Lung microvascular endothelial cell (primary cell): ENCODE measurements around the gene LRRC3C. TPM values are rescaled to one million over a fixed set of nuclear protein-coding genes. Genes with fewer than 3 reads are reported as not detected.

Source experiments
- DNase-seq, 2 donors: peaks; one replicate each; pipeline versions ENCODE4 v3.0.0 to v3.0.0-alpha.2; 2010; ENCODE audit warnings: low read depth in 2 of 2
- total RNA-seq: library from RNA; depleted of rRNA; stranded (reverse); fragments of >200 nt; gene quantifications from 2 replicates; pipeline ENCODE4 v1.2.1, GENCODE V29; 2014

The LRRC3C gene
- total RNA-seq, 1 donor from 2014 or later: not detected

DNA sequence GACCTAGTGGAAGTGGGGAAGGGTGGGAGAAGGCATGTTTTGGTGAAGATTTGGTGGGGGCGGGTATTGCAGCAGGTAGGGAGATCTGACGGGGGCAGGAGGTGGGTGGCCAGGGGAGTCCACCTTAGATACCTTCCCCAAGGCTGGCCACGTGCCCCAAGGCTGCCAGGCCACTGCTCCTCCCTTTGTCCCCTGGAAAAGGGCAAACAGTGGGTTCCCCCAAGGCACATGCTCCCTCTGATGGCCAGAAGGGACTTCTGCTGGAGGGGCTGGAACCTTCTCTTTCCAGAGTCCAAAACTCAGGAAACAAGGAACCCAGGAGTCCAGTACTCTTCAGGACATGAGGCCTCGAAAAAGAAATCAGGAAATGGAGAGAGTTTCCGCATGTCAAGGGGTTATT lies 46.9 kb downstream of the LRRC3C start:
- DNase-seq: no peak

DNA sequence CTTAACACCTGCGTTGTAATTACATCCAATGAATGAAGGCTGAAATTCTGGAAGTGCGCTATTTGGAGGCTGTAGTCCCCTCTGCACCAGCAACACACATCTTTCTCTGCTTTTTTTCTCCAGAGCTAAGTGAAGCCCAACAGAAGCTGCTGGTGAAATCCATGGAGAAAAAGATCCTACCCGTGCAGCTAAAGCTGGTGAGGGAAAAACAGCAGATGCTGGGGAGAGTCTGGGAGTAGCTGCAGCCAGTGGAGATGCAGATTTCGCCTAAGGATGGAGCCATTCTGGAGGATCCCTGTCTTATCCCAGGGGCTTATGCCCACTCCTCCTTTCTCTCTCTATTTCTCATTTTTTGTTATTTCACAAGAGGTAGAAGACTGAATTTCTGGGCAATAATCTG lies 48.3 kb downstream of the LRRC3C start:
- no peak for DNase-seq

DNA sequence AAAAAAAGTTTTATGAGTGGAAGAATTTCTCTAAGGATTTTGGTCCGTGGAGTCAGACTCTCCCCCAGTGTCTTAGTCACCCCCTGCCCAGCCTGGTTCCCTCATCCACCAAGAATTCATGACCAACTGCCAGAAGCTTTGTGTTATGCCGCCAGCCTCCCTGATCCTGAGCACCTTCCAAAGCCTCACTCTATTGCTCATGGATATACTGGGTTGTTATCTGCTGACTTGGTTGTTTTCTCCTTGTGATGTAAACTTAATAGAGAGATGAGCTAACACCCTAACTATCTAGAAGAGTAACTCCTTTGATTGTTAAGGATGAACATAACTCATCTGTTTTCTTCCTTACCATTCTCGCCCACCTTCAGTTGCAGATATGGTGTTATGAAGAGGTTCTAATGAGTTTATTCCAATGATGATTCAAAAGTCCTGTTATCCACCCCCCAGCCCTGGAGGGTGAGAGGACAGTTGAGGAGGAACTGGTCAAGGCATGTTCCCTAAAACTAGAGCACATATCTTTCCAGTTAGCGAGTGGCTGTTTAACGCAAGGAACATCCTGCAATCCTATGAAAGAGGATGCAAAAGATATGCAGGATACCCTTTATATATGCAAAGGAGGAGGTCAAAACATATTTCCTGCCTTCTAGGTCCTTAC lies 51.6 kb downstream of the LRRC3C start:
- no peak for DNase-seq

DNA sequence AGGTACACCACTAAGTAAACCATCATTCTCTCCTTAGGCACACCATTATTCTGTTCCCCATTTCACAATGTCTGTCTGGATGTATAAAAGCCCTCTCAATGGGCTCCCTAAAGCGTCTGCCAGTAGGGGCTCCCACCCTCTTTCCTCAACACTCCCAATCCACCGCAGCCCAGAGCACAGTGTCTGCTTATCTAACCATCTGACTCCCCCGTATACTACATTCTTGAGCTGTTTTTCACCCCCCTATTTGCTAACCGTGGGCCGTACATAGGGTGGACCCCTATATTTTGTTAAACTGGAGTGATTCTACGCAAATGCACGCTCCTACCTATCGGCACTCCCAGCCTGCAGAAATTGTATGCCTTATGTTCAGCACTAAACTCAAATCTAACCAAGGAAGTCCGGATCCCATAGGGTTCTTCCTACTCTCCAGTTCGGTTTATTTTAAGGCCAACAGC lies 52.4 kb downstream of the LRRC3C start:
- DNase-seq: peak in 1 of 2 donors; percentile 30

DNA sequence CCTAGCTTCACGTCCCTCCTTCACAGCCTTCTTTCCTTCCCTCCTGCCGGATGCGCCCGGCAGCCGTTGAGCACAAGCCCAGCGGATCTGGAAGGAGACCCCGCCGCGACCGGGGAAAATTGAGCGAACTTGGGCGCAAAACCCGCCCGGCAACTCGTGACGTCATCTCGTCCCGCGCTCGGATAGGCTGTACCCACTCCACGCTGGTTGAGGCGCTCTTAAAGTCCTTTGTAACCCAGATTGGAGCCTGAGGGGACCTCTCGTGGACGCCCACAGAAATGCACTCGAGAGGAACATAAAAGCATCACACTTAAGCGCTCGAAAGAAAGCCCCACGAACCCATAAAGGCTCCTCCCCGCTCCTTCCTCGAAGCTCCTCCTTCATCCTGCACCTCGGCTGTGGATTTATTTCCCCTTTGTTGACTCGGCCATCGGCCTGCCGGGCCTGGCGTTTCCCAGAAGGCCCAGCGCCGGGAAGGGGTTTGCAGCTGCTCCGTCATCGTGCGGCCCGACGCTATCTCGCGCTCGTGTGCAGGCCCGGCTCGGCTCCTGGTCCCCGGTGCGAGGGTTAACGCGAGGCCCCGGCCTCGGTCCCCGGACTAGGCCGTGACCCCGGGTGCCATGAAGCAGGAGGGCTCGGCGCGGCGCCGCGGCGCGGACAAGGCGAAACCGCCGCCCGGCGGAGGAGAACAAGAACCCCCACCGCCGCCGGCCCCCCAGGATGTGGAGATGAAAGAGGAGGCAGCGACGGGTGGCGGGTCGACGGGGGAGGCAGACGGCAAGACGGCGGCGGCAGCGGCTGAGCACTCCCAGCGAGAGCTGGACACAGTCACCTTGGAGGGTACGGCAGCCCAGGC lies 53.0 kb downstream of the LRRC3C start, which contains the start of gene PSMD3:
PSMD3 (plus strand) TSS at position 457 of the 856 bp plus-strand sequence; CDS start at position 621, 164 bp downstream.
- DNase-seq: peak; percentile 100

DNA sequence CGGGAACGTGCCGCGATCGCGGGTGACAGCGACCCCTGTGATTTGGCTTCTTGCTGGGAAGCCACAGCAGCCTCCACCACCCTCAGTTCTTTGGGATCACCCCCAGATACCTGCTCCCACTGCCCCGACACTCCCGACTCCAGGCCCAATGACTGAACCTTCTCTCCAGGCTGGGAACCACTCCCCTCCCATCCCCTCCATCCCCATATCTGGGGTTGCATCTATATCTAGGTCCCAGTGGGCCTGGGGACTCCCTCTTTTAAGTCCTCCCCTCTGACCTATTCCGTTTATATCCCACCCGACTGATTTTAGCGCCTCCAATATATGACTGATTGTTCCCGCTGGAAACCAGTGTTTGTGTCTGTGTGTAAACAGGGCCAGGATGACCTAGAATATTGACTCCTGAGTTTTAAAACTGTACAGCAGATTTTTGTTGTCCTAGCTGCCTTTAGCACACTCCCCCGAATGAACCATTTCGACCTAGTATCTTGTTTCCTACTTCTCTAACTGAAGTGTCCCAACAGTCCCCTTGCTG lies 53.7 kb downstream of the LRRC3C start:
- peak in 1 of 2 donors; percentile 39 for DNase-seq

DNA sequence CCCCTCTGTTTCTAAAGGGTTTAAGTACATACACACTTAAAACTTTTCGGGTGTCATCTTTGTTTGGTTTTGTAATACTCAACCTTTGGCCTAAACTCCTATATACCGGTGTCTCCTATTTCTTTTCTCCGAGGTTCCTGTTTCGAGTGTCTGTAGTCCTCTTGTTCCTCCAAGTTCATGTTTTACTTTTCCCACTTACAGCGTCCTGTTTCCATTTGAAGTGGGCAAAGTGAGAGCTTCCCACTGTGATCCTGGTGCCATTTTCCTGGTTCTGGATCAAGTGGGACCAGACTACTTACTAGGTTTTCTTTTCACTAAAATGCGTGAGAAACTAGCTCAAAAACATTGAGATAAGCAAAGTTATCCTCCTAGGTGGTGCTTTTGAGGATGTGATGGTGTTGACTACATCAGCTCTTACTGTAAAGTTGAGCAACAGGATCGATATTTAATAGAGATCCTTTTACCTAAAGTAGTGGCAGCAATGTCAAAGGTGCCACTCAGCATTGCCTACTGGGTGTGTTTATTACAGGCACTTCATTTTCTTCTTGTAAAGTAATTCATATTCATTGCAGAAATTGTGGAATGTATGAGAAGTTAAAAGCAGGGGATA lies 54.3 kb downstream of the LRRC3C start:
- DNase-seq: no peak

DNA sequence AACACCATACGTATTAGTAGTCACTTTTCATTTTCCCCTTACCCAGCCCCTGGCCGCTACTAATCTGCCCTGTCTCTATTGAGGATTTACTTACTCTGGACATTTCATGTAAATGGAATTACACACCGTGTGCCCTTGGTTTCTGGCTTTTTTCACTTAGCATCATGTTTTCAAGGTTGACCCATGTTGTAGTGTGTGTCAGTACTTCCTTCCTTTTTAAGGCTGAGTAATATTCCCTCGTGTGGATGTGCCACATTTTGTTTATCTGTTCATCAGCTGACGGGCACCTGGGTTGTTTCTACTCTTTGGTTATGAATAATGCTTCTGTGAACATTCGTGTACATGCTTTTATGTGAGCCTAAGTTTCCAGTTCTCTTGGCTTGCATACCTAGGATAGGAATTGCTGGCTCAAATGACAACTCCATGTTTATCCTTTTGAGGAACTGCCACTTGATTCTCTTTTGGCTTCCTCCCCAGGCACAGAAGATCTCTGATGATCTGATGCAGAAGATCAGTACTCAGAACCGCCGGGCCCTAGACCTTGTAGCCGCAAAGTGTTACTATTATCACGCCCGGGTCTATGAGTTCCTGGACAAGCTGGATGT lies 60.8 kb downstream of the LRRC3C start:
- peak in 1 of 2 donors; percentile 47 for DNase-seq

DNA sequence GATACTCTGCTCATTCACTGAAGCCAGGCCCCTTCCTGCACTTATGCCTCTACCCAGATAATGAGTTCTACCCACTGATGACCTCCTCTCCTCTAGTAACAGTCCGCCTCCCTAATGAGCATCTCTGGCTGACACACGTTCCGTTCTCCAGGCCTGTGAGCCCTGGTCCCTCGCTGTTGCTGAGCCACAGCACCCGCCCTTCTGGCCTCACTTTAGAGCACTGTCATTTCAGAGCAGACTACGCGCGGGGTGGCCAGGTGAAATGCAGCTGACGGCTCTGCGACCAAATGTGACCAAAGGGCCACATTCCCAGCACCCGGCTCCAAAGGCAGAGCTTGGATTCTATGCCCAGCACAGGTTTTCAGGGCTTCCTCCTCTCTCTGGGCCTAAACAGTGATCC lies 66.9 kb downstream of the LRRC3C start:
- no peak for DNase-seq

Other genes with a start within 250 kb of the LRRC3C start
- 3.2 and 3.3 TPM in 2 replicates for gene PGAP3, start 239.7 kb upstream of the LRRC3C start, total RNA-seq
- gene ERBB2, start 227.7 kb upstream of the LRRC3C start, total RNA-seq: 0.60 and 1.7 TPM in 2 replicates
- gene MIEN1, start 197.2 kb upstream of the LRRC3C start, total RNA-seq: 17.7 and 18.7 TPM in 2 replicates
- under 0.01 and 0.22 TPM in 2 replicates for gene GRB7, start 189.8 kb upstream of the LRRC3C start, total RNA-seq
- not detected in 2 replicates for gene IKZF3, start 63.4 kb upstream of the LRRC3C start, total RNA-seq
- gene ZPBP2, start 59.5 kb upstream of the LRRC3C start, total RNA-seq: not detected in 2 replicates
- gene GSDMB, start 9.1 kb upstream of the LRRC3C start, total RNA-seq: 1.6 and 1.7 TPM in 2 replicates
- 25.9 and 38.5 TPM in 2 replicates for gene ORMDL3, start 131 bp upstream of the LRRC3C start, total RNA-seq
- not detected in 2 replicates for gene GSDMA, start 35.3 kb downstream of the LRRC3C start, total RNA-seq
- 66.5 and 84.3 TPM in 2 replicates for gene PSMD3, start 53.1 kb downstream of the LRRC3C start, total RNA-seq
- 0.44 TPM in 1 of 2 replicates, not detected in the other for gene CSF3, start 87.7 kb downstream of the LRRC3C start, total RNA-seq
- gene MED24, start 126.7 kb downstream of the LRRC3C start, total RNA-seq: 29.2 and 30.3 TPM in 2 replicates
- gene THRA, start 135.2 kb downstream of the LRRC3C start, total RNA-seq: 11.6 and 21.4 TPM in 2 replicates
- 0.65 and 1.2 TPM in 2 replicates for gene NR1D1, start 172.9 kb downstream of the LRRC3C start, total RNA-seq
- gene MSL1, start 194.2 kb downstream of the LRRC3C start, total RNA-seq: 23.1 and 37.9 TPM in 2 replicates
- 20.0 and 25.0 TPM in 2 replicates for gene CASC3, start 212.8 kb downstream of the LRRC3C start, total RNA-seq
- 0.79 and 0.87 TPM in 2 replicates for gene RAPGEFL1, start 249.7 kb downstream of the LRRC3C start, total RNA-seq